Suppressor macrophage (primary cell): ENCODE results near the gene ZNF837.
A peak's percentile ranks its signal among the peaks of the same experiment; 100 is the strongest.

Experiments
- DNase-seq, 4 experiments: peaks; one replicate each; pipeline ENCODE4 v3.0.0-alpha.2; 2020 to 2022

The ZNF837 gene

GRCh38 chr19:58368561-58369360 is 12.1 kb downstream of the ZNF837 start:
- DNase-seq = no peak

GRCh38 chr19:58367698-58368454 is 13.0 kb downstream of the ZNF837 start:
- DNase-seq = no peak

- DNase-seq = no peak
These were observed 14.0 kb downstream of the ZNF837 start for GRCh38 chr19:58366585-58367430.

- DNase-seq = peak; percentile 21 to 59 (median 46)
These were observed 16.7 kb downstream of the ZNF837 start for GRCh38 chr19:58364146-58364545.

GRCh38 chr19:58362272-58362994 is 18.4 kb downstream of the ZNF837 start, which contains the start of gene ZNF497:
TSS of gene ZNF497 (minus strand) at chr19:58362751. CDS start at chr19:58357635, 5,116 bp downstream.
- DNase-seq = peak; percentile 97 to 99 (median 98)

GRCh38 chr19:58361900-58362271 is 18.9 kb downstream of the ZNF837 start:
- peak; percentile 72 to 84 (median 79) for DNase-seq

GRCh38 chr19:58357481-58358145 is 23.2 kb downstream of the ZNF837 start:
- no peak for DNase-seq

- DNase-seq = no peak
These were observed 23.9 kb downstream of the ZNF837 start for GRCh38 chr19:58356766-58357480.

- peak; percentile 6 to 43 (median 24) for DNase-seq
These were observed 24.7 kb downstream of the ZNF837 start for GRCh38 chr19:58355908-58356765.

GRCh38 chr19:58355215-58355796 is 25.5 kb downstream of the ZNF837 start:
- no peak for DNase-seq

- DNase-seq = no peak
These were observed 26.3 kb downstream of the ZNF837 start for GRCh38 chr19:58354478-58355030.

- no peak for DNase-seq
These were observed 26.9 kb downstream of the ZNF837 start for GRCh38 chr19:58353717-58354477.

- DNase-seq = no peak
These were observed 27.8 kb downstream of the ZNF837 start, which contains the start of gene A1BG for GRCh38 chr19:58352760-58353671. TSS of gene A1BG (minus strand) at chr19:58353492. CDS start at chr19:58353437, 55 bp downstream.

GRCh38 chr19:58351990-58352755 is 28.7 kb downstream of the ZNF837 start:
- DNase-seq = no peak

GRCh38 chr19:58351558-58351878 is 29.3 kb downstream of the ZNF837 start:
- DNase-seq = no peak

GRCh38 chr19:58350871-58351557 is 29.8 kb downstream of the ZNF837 start:
- no peak for DNase-seq
